ENCODE measurements around the gene PRR20B. TPM values are rescaled to one million over a fixed set of nuclear protein-coding genes. Genes with fewer than 3 reads are reported as not detected.
"Not testable (repeated sequence)": the region's sequence is repeated elsewhere in the genome, so short reads cannot be mapped to it uniquely, and the experiment has no call there.

The PRR20B gene
- total RNA-seq, 4 donors from 2014 or later = not detected

GRCh38 chr13:57137585-57137984 is 9.7 kb upstream of the PRR20B start:
- H3K9me3 ChIP-seq = no peaks in the 10 kb centered on the region
- WGBS, 2 donors (ENCODE audit: low coverage in 1 of 2) = 78 to 89% methylated on average over 3 to 4 of the region's 4 CpGs
- no peak overlapping the region for H3K4me3 ChIP-seq
- H3K27ac ChIP-seq = no peak overlapping the region
- TF ChIP-seq POLR2AphosphoS5 (IDR thresholded peaks at IDR 0.05) (no peak), CTCF (IDR thresholded peaks at IDR 0.05) (no peak), POLR2A (IDR thresholded peaks at IDR 0.05) (no peak), EP300 (IDR thresholded peaks at IDR 0.05) (no peak)
- H3K4me1 ChIP-seq = no peaks in the 10 kb centered on the region
- no peaks in the 10 kb centered on the region for H3K27me3 ChIP-seq
- no peak for ATAC-seq
- H3K36me3 ChIP-seq = no peaks in the 10 kb centered on the region

- TF ChIP-seq POLR2A (IDR thresholded peaks at IDR 0.05) (no peak), EP300 (IDR thresholded peaks at IDR 0.05) (no peak), CTCF (IDR thresholded peaks at IDR 0.05) (no peak), POLR2AphosphoS5 (IDR thresholded peaks at IDR 0.05) (no peak)
- H3K27me3 ChIP-seq = no peaks in the 10 kb centered on the region
- no peaks in the 10 kb centered on the region for H3K36me3 ChIP-seq
- H3K4me1 ChIP-seq = no peaks in the 10 kb centered on the region
- no peak for ATAC-seq
- no peaks in the 10 kb centered on the region for H3K9me3 ChIP-seq
- H3K27ac ChIP-seq = no peak overlapping the region
- no peak overlapping the region for H3K4me3 ChIP-seq
- 93 to 96% methylated on average over 2 to 3 of the region's 5 CpGs for WGBS, 2 donors (ENCODE audit: low coverage in 1 of 2)
Measured at GRCh38 chr13:57138988-57139387, 8.3 kb upstream of the PRR20B start.

GRCh38 chr13:57139781-57140180 is 7.5 kb upstream of the PRR20B start:
- H3K4me3 ChIP-seq, H3K27me3 ChIP-seq, H3K27ac ChIP-seq, ATAC-seq, H3K4me1 ChIP-seq, H3K36me3 ChIP-seq, H3K9me3 ChIP-seq: not testable (repeated sequence)
- no CpG with 5 or more reads among the region's 18 CpGs for WGBS, 2 donors (ENCODE audit: low coverage in 1 of 2)

- H3K9me3 ChIP-seq, H3K36me3 ChIP-seq, ATAC-seq, H3K4me3 ChIP-seq, H3K4me1 ChIP-seq, H3K27me3 ChIP-seq, H3K27ac ChIP-seq: not testable (repeated sequence)
- WGBS, 2 donors (ENCODE audit: low coverage in 1 of 2) = no CpG with 5 or more reads among the region's 34 CpGs
Measured at GRCh38 chr13:57140235-57140968, 6.9 kb upstream of the PRR20B start, which contains the start of gene PRR20A. Gene PRR20A (plus strand): TSS chr13:57140918. CDS start chr13:57141305, 387 bp downstream.

- 94 to 95% methylated on average over 8 to 9 of the region's 14 CpGs for WGBS, 2 donors (ENCODE audit: low coverage in 1 of 2)
- not testable (repeated sequence) for H3K27me3 ChIP-seq, H3K4me1 ChIP-seq, H3K9me3 ChIP-seq, ATAC-seq, H3K36me3 ChIP-seq, H3K4me3 ChIP-seq, H3K27ac ChIP-seq
Measured at GRCh38 chr13:57148106-57148505, 818 bp downstream of the PRR20B start.

GRCh38 chr13:57153761-57154160 is 6.5 kb downstream of the PRR20B start, which contains the start of gene PRR20C:
Gene PRR20C (plus strand): TSS chr13:57154061. CDS start chr13:57154448, 387 bp downstream.
- not testable (repeated sequence) for H3K4me1 ChIP-seq, H3K27ac ChIP-seq

GRCh38 chr13:57160332-57160731 is 13.0 kb downstream of the PRR20B start, which contains the start of gene PRR20D:
Gene PRR20D (plus strand): TSS chr13:57160632. CDS start chr13:57161019, 387 bp downstream.
- H3K9me3 ChIP-seq, H3K27ac ChIP-seq, H3K27me3 ChIP-seq, H3K36me3 ChIP-seq, H3K4me3 ChIP-seq, H3K4me1 ChIP-seq, ATAC-seq: not testable (repeated sequence)
- WGBS, 2 donors (ENCODE audit: low coverage in 1 of 2) = no CpG with 5 or more reads among the region's 22 CpGs

More at GRCh38 chr13:57153761-57154160, 6.5 kb downstream of the PRR20B start, which contains the start of gene PRR20C:
- H3K9me3 ChIP-seq, H3K27me3 ChIP-seq, H3K36me3 ChIP-seq, H3K4me3 ChIP-seq, ATAC-seq: not testable (repeated sequence)
- no CpG with 5 or more reads among the region's 22 CpGs for WGBS, 2 donors (ENCODE audit: low coverage in 1 of 2)

GRCh38 chr13:57166897-57167296 is 19.6 kb downstream of the PRR20B start, which contains the start of gene PRR20E:
Gene PRR20E (plus strand): TSS chr13:57167197. CDS start chr13:57167584, 387 bp downstream.
- no CpG with 5 or more reads among the region's 22 CpGs for WGBS, 2 donors (ENCODE audit: low coverage in 1 of 2)
- H3K9me3 ChIP-seq = not testable (repeated sequence)

More at GRCh38 chr13:57166897-57167296, 19.6 kb downstream of the PRR20B start, which contains the start of gene PRR20E:
- not testable (repeated sequence) for H3K27me3 ChIP-seq, H3K4me3 ChIP-seq, ATAC-seq, H3K36me3 ChIP-seq, H3K27ac ChIP-seq, H3K4me1 ChIP-seq
